Erythroblast (primary cell): ENCODE results near the gene DPP9.

Experiments used
- GATA1 ChIP-seq: IDR thresholded peaks from 2 replicates; pipeline ENCODE4 v1.6.1; 2011; ENCODE audit warnings: low read depth, mild to moderate bottlenecking, control low read depth, low read length, moderate library complexity
- POLR2A ChIP-seq: IDR thresholded peaks from 2 replicates; pipeline ENCODE4 v1.6.1; 2011; ENCODE audit warnings: mild to moderate bottlenecking, low read length

DNA sequence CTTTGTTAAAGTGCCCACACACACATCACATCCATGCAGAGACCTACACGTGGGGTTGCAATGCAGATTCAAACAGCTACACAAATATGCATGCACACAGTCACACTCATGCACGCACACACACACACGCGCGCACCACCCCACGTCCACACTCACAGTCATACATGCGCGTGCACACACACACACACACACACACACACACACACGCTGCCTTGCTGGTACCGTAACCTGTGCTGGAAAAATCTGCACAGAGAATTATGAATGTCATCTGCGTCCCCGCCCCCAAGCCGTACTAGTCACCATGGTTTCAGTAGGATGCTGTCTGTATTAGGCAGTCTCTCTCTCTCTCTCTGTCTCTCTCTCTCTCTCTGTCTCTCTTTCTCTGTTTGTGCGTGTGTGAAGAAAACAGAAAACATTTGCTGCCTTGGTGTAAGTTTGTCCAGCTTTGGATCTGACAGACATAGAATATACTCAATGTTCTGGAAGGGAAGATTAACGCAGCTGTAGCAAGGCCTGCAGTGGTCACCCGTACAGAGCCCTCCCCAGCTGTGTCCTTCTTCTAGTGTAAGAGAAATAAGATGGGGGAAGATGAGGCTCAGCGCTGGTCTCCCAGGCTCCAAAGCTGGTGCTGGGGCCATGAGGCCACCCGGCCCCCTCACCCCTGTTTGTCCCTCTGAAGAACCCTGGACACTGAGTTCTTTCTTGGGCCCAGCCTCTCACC lies 26.4 kb upstream of the DPP9 start:
- TF ChIP-seq POLR2A (no peak), GATA1 (no peak)
